GM21723 (cell line): ENCODE measurements around the gene SEPTIN8.

Experiments used
- ATAC-seq: cut with Tn5 transposase; IDR thresholded peaks from one replicate; pipeline ENCODE4 v1.9.1; 2021; ENCODE audit warnings: mild to moderate bottlenecking, moderate library complexity; ENCODE audit not compliant: unreplicated experiment

SEPTIN8 gene

GRCh38 chr5:132718544-132719312, 58.3 kb downstream of the SEPTIN8 start:
- ATAC-seq, result no peak

GRCh38 chr5:132714456-132715307, 62.4 kb downstream of the SEPTIN8 start:
- no peak for ATAC-seq

DNA sequence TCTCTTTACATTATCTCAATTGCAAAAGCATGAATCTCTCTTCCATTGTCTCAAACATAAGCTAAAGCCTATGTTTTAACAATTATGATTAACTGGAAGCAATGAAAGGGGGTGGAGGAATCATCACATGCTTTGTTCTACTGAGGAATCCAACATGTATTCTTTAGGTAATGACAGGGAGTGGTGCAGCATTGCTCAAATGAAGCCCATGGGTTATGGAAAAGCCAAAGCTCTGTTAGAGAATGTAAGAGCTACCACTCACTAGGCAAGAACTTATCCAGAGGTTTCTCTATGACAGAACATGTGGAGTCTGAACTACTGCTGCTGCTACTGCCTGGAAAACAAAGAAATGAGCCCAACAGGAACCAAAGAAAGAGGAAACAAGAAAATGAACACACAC, 68.4 kb downstream of the SEPTIN8 start:
- ATAC-seq, result no peak

DNA sequence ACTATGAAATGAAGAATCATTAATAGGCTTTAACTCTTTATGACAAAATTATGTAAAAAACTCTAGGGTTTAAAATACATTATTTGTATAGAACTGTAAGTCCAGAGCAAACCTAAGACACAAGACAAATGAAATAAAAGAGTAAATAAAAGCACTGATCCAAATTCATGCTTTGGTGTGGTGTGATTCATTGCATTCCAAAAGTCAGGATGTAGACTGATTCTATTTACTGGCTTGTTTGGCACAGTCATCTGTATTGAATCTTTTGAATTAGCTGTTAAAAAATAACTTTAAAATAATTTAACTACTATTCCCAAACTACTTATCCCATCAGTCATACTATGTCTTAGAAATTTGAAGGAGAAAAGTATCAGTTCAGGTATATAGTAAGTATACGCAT, 72.2 kb downstream of the SEPTIN8 start:
- ATAC-seq, result no peak
